HCT116 (cell line): ENCODE data around the gene TMA7B. TPM values are rescaled to one million over a fixed set of nuclear protein-coding genes. Genes with fewer than 3 reads are reported as not detected.

Source experiments
- ATAC-seq: fragments of 200-7000 bp; cut with Tn5 transposase; 2 replicates; pipeline ENCODE4 v1.9.1; 2020; ENCODE audit warnings: mild to moderate bottlenecking, moderate library complexity
- BruUV-seq: library from RNA; stranded (reverse); fragments of 400-500 nt; replicated peaks from 2 replicates; lab custom pipeline; 2021; lab: Mats Ljungman, UMichigan
- CTCF ChIA-PET: fragments of 300-600 bp; sonication (Branson Sonifier 250); formaldehyde crosslinking; loops from one replicate; lab custom pipeline; 2021; ENCODE audit warnings: antibody characterized with exemption; lab: Charles Lee
- POLR2A ChIA-PET: fragments of 300-600, 350-600 bp; sonication (Branson Sonifier 250); formaldehyde crosslinking; loops from one replicate; lab custom pipeline; 2021; ENCODE audit warnings: antibody characterized with exemption; lab: Charles Lee
- RAD21 ChIA-PET, 2 experiments: fragments of 300-600 bp; sonication (Branson Sonifier 250); formaldehyde crosslinking; loops; one replicate each; lab custom pipeline; 2023; ENCODE audit warnings: low total read pairs in 2 of 2; ENCODE audit not compliant: uncharacterized antibody in 2 of 2, unreplicated experiment in 2 of 2, low non-redundant PET in 1 of 2; lab: Charles Lee
- DNase-seq: peaks from one replicate; pipeline ENCODE4 v3.0.0-alpha.2; 2010; ENCODE audit warnings: low read depth, low spot score
- H2AFZ ChIP-seq: fragments of 200-600 bp; shearing (Covaris generic), sonication (generic); 2 replicates; pipeline ENCODE4 v1.6.1; 2017; ENCODE audit warnings: low read depth, mixed run types, mixed read lengths, antibody characterized with exemption, low read length; ENCODE audit not compliant: poor library complexity, severe bottlenecking
- H3K27ac ChIP-seq: 2 replicates; pipeline ENCODE4 v1.5.1; 2012; ENCODE audit warnings: low read depth, low read length
- H3K27me3 ChIP-seq: fragments of 200-600 bp; sonication (generic); 2 replicates; pipeline ENCODE4 v1.6.1; 2016; ENCODE audit warnings: mixed run types, low read length, mixed read lengths; ENCODE audit not compliant: insufficient read depth
- H3K36me3 ChIP-seq, 2 experiments: fragments of 200-500 bp in 1 of 2; fragments of 200-600 bp in 1 of 2; sonication (Bioruptor generic) in 1 of 2; sonication (generic) in 1 of 2; 2 replicates each; pipeline versions ENCODE4 v1.5.1 to v1.6.1; 2014 to 2016; ENCODE audit warnings: low read length in 2 of 2, inconsistent platforms in 1 of 2, mixed read lengths in 1 of 2, mixed run types in 1 of 2; ENCODE audit not compliant: insufficient read depth in 2 of 2, control insufficient read depth in 1 of 2
- H3K4me1 ChIP-seq, 2 experiments: fragments of 200-600 bp in 1 of 2; sonication (generic) in 1 of 2; 2 replicates each; pipeline versions ENCODE4 v1.5.1 to v1.6.1; 2012 to 2017; ENCODE audit warnings: low read length in 2 of 2, inconsistent platforms in 1 of 2, mild to moderate bottlenecking in 1 of 2, mixed read lengths in 1 of 2, mixed run types in 1 of 2, moderate library complexity in 1 of 2; ENCODE audit not compliant: insufficient read depth in 2 of 2, control insufficient read depth in 1 of 2
- H3K4me2 ChIP-seq: fragments of 200-600 bp; sonication (generic); 2 replicates; pipeline ENCODE4 v1.6.1; 2017; ENCODE audit warnings: mixed run types, low read length, mixed read lengths
- H3K4me3 ChIP-seq, 2 experiments: fragments of 200-600 bp in 1 of 2; sonication (generic) in 1 of 2; replicated peaks in 1 of 2; 2 replicates each; pipeline ENCODE4 v1.5.1; 2011 to 2016; ENCODE audit warnings: low read length in 2 of 2, control low read depth in 1 of 2, low read depth in 1 of 2, mild to moderate bottlenecking in 1 of 2, mixed read lengths in 1 of 2, mixed run types in 1 of 2
- H3K79me2 ChIP-seq: fragments of 200-600 bp; sonication (generic); 2 replicates; pipeline ENCODE4 v1.6.1; 2017; ENCODE audit warnings: mild to moderate bottlenecking, mixed run types, low read length, moderate library complexity, mixed read lengths; ENCODE audit not compliant: insufficient read depth
- H3K9ac ChIP-seq: fragments of 200-600 bp; sonication (generic); 2 replicates; pipeline ENCODE4 v1.6.1; 2016; ENCODE audit warnings: low read length, mixed read lengths
- H3K9me2 ChIP-seq: fragments of 200-600 bp; sonication (generic), shearing (Covaris generic); 2 replicates; pipeline ENCODE4 v1.6.1; 2017; ENCODE audit warnings: mixed run types, mild to moderate bottlenecking, moderate library complexity; ENCODE audit not compliant: insufficient read depth
- H3K9me3 ChIP-seq, 2 experiments: fragments of 200-500 bp in 1 of 2; fragments of 200-600 bp in 1 of 2; sonication (Bioruptor generic) in 1 of 2; sonication (generic) in 1 of 2; 2 replicates each; pipeline ENCODE4 v1.6.1; 2014 to 2017; ENCODE audit warnings: low read length in 2 of 2, mixed read lengths in 2 of 2, inconsistent platforms in 1 of 2, low read depth in 1 of 2, mild to moderate bottlenecking in 1 of 2, mixed run types in 1 of 2, moderate library complexity in 1 of 2; ENCODE audit not compliant: control insufficient read depth in 1 of 2, insufficient read depth in 1 of 2
- H4K20me1 ChIP-seq: fragments of 200-600 bp; sonication (generic), shearing (Covaris generic); 2 replicates; pipeline ENCODE4 v1.6.1; 2017; ENCODE audit warnings: mixed run types, mild to moderate bottlenecking, moderate library complexity; ENCODE audit not compliant: insufficient read depth
- EGR1 ChIP-seq: IDR thresholded peaks from 2 replicates; pipeline ENCODE4 v1.6.1; 2012; ENCODE audit warnings: low read depth
- ELF1 ChIP-seq: IDR thresholded peaks from 2 replicates; pipeline ENCODE4 v1.6.1; 2012; ENCODE audit warnings: low read depth, borderline replicate concordance
- FOSL1 ChIP-seq: IDR thresholded peaks from 2 replicates; pipeline ENCODE4 v1.6.1; 2012; ENCODE audit warnings: low read depth
- JUND ChIP-seq: IDR thresholded peaks from 2 replicates; pipeline ENCODE4 v1.6.1; 2012
- POLR2A ChIP-seq: IDR thresholded peaks from 2 replicates; pipeline ENCODE4 v1.7.0; 2011; ENCODE audit warnings: borderline replicate concordance; ENCODE audit not compliant: insufficient read depth, insufficient read length; ENCODE audit errors: extremely low read depth
- POLR2AphosphoS5 ChIP-seq: IDR thresholded peaks from 2 replicates; pipeline ENCODE4 v1.6.1; 2011; ENCODE audit warnings: mild to moderate bottlenecking, low read depth, low read length, moderate library complexity
- REST ChIP-seq: IDR thresholded peaks from 2 replicates; pipeline ENCODE4 v1.6.1; 2012; ENCODE audit warnings: low read depth
- SIN3A ChIP-seq: IDR thresholded peaks from 2 replicates; pipeline ENCODE4 v1.6.1; 2012; ENCODE audit warnings: low read depth
- TCF7L2 ChIP-seq: IDR thresholded peaks from 2 replicates; pipeline ENCODE4 v1.7.0; 2011; ENCODE audit warnings: borderline replicate concordance, inconsistent platforms; ENCODE audit not compliant: insufficient read depth, insufficient read length; ENCODE audit errors: extremely low read depth
- intact Hi-C: fragments of 100-400 bp; cut with micrococcal nuclease; formaldehyde crosslinking; loops from 2 replicates; pipeline ENCODE4 v1.10.0; 2022
- total RNA-seq: library from RNA; stranded (reverse); gene quantifications from one replicate; pipeline ENCODE4 v1.2.1, GENCODE V29; 2021; ENCODE audit not compliant: unreplicated experiment

TMA7B gene
- total RNA-seq, 1 experiment from 2014 or later: not detected

DNA sequence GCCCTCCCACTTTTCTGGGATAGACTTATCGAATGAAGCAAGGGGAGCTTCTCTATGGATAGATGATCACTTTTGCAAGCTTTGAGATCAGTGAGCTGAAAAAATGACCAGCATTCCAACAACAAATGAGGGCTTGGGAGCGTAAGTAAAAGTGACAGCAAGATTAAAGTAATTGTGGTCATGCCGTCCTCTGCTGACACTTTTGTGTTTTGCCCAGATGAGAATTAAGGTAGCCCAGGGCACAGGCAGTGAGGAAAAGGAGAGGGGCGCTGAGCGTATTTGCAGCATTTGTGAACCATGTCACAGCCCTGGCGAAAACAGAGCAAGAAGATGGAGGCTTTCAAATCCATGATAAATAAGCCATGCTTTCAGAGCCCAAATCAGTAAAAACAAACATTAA lies 24.6 kb upstream of the TMA7B start:
- DNase-seq: no peak
- intact Hi-C loops: loop anchor here (10.0 kb wide), 2 partner anchors 401 to 409 kb away; partner anchors contain the start of genes ADSL and RPS19BP1
- BruUV-seq: no TSS peak
- RAD21 ChIA-PET: no interaction called here
- TF ChIP-seq JUND: no peak
- TF ChIP-seq ELF1: no peak
- TF ChIP-seq SIN3A: no peak
- no peak for TF ChIP-seq TCF7L2
- TF ChIP-seq POLR2A: no peak
- TF ChIP-seq, all 23 proteins: peak for 0
- Histone ChIP-seq H3K27ac (no peak overlapping the region), H3K27me3 (peaks cover 67% of the 10 kb centered on the region), H3K79me2 (no peaks in the 10 kb centered on the region), H2AFZ (no peak overlapping the region), H3K4me2 (no peak overlapping the region), H3K9me2 (no peaks in the 10 kb centered on the region), H4K20me1 (no peaks in the 10 kb centered on the region), H3K36me3 (no peaks in the 10 kb centered on the region), H3K4me1 (no peaks in the 10 kb centered on the region), H3K9me3 (no peaks in the 10 kb centered on the region), H3K4me3 (no peak overlapping the region), H3K9ac (no peak overlapping the region)
- CTCF ChIA-PET: interaction anchor here (1.7 kb wide), 1 partner anchor 18 kb away, joined by 4 read pairs; no protein-coding TSS in a partner anchor
- POLR2A ChIA-PET: no interaction called here
- no peak for ATAC-seq

- ChIA-PET RAD21 (no interaction called here), POLR2A (no interaction called here), CTCF (interaction anchor here (0.6 to 1.3 kb wide), 2 partner anchors 88 to 406 kb away, joined by 6 read pairs; no protein-coding TSS in a partner anchor)
- Histone ChIP-seq H2AFZ (no peak overlapping the region), H4K20me1 (no peaks in the 10 kb centered on the region), H3K4me3 (no peak overlapping the region), H3K4me1 (no peaks in the 10 kb centered on the region), H3K9me3 (no peaks in the 10 kb centered on the region), H3K27me3 (peaks cover 57% of the 10 kb centered on the region), H3K4me2 (no peak overlapping the region), H3K9ac (no peak overlapping the region), H3K36me3 (no peaks in the 10 kb centered on the region), H3K79me2 (no peaks in the 10 kb centered on the region), H3K9me2 (no peaks in the 10 kb centered on the region), H3K27ac (no peak overlapping the region)
- no peak for DNase-seq
- TF ChIP-seq REST (no peak), POLR2AphosphoS5 (no peak), SIN3A (no peak), FOSL1 (no peak), EGR1 (no peak)
- BruUV-seq: no TSS peak
- no peak for ATAC-seq
- intact Hi-C loops: loop anchor here (10.0 kb wide), 2 partner anchors 402 to 408 kb away; partner anchors contain the start of genes ADSL and RPS19BP1
These were observed 23.6 kb upstream of the TMA7B start for GRCh38 chr22:39936523-39937145.
